Neural cell (in vitro differentiated cells): ENCODE data around the gene SFI1. TPM values are rescaled to one million over a fixed set of nuclear protein-coding genes. Genes with fewer than 3 reads are reported as not detected.

ENCODE experiments used
- H2AFZ ChIP-seq: fragments of 200-600, 300-800 bp; sonication (generic), shearing (Covaris generic); 2 replicates; pipeline ENCODE4 v1.6.0; 2014; ENCODE audit warnings: low read depth, mild to moderate bottlenecking, antibody characterized with exemption, low read length, moderate library complexity
- H3F3A ChIP-seq: fragments of 200-600 bp; shearing (Covaris generic); 2 replicates; pipeline ENCODE4 v1.6.1; 2016; ENCODE audit warnings: mild to moderate bottlenecking, moderate library complexity, mixed read lengths, antibody characterized with exemption, low read length; ENCODE audit not compliant: insufficient read depth, poor library complexity, severe bottlenecking
- H3K27ac ChIP-seq: fragments of 200-600, 300-800 bp; sonication (generic), shearing (Covaris generic); 2 replicates; pipeline ENCODE4 v1.5.1; 2014; ENCODE audit warnings: mild to moderate bottlenecking, low read length, moderate library complexity
- H3K27me3 ChIP-seq: fragments of 300-800, 200-600 bp; sonication (generic), shearing (Covaris generic); 2 replicates; pipeline ENCODE4 v1.6.0; 2014; ENCODE audit warnings: mild to moderate bottlenecking, low read depth, low read length, moderate library complexity; ENCODE audit not compliant: insufficient read depth
- H3K36me3 ChIP-seq: fragments of 300-800, 200-600 bp; sonication (generic), shearing (Covaris generic); 2 replicates; pipeline ENCODE4 v1.5.1; 2014; ENCODE audit warnings: mild to moderate bottlenecking, antibody characterized with exemption, low read length, moderate library complexity; ENCODE audit not compliant: insufficient read depth
- H3K4me2 ChIP-seq: fragments of 300-800, 200-600 bp; sonication (generic), shearing (Covaris generic); 2 replicates; pipeline ENCODE4 v1.6.0; 2014; ENCODE audit warnings: mild to moderate bottlenecking, low read length
- H3K4me3 ChIP-seq: fragments of 300-800, 200-600 bp; sonication (generic), shearing (Covaris generic); 2 replicates; pipeline ENCODE4 v1.5.1; 2014; ENCODE audit warnings: mild to moderate bottlenecking, low read length, moderate library complexity
- H3K79me2 ChIP-seq: fragments of 200-600 bp; shearing (Covaris generic); replicated peaks from 2 replicates; pipeline ENCODE4 v1.6.0; 2014; ENCODE audit warnings: mild to moderate bottlenecking, low read length, moderate library complexity; ENCODE audit not compliant: insufficient read depth
- H3K9ac ChIP-seq: fragments of 300-800, 200-600 bp; sonication (generic), shearing (Covaris generic); 2 replicates; pipeline ENCODE4 v1.6.1; 2016; ENCODE audit warnings: mild to moderate bottlenecking, low read length, mixed read lengths
- H3K9me2 ChIP-seq: fragments of 200-600 bp; shearing (Covaris generic); 2 replicates; pipeline ENCODE4 v1.6.1; 2016; ENCODE audit warnings: mild to moderate bottlenecking, low read length, mixed read lengths; ENCODE audit not compliant: insufficient read depth
- H3K9me3 ChIP-seq: fragments of 200-600, 300-800 bp; sonication (generic), shearing (Covaris generic); 2 replicates; pipeline ENCODE4 v1.6.1; 2016; ENCODE audit warnings: mild to moderate bottlenecking, mixed run types, low read length, moderate library complexity, mixed read lengths
- H4K20me1 ChIP-seq: fragments of 200-600 bp; shearing (Covaris generic); 2 replicates; pipeline ENCODE4 v1.6.1; 2016; ENCODE audit warnings: mild to moderate bottlenecking, mixed run types; ENCODE audit not compliant: insufficient read depth
- EP300 ChIP-seq: fragments of 450-650 bp; conservative IDR thresholded peaks from 2 replicates; pipeline ENCODE4 v1.6.1; 2014; ENCODE audit warnings: antibody characterized with exemption, mild to moderate bottlenecking, moderate library complexity; ENCODE audit not compliant: poor library complexity, severe bottlenecking
- EZH2 ChIP-seq: fragments of 200-600, 300-800 bp; shearing (Covaris generic), sonication (generic); IDR thresholded peaks from 2 replicates; pipeline ENCODE4 v1.6.1; 2014; ENCODE audit warnings: antibody characterized with exemption, low read length, borderline replicate concordance, mild to moderate bottlenecking; ENCODE audit not compliant: insufficient read depth, poor library complexity, severe bottlenecking
- MXI1 ChIP-seq: fragments of 450-650 bp; conservative IDR thresholded peaks from 2 replicates; pipeline ENCODE4 v1.6.1; 2014; ENCODE audit warnings: antibody characterized with exemption, mild to moderate bottlenecking; ENCODE audit not compliant: poor library complexity, severe bottlenecking
- POLR2AphosphoS5 ChIP-seq: IDR thresholded peaks from 2 replicates; pipeline ENCODE4 v1.6.1; 2012
- RAD21 ChIP-seq: fragments of 450-650 bp; conservative IDR thresholded peaks from 2 replicates; pipeline ENCODE4 v1.6.1; 2014; ENCODE audit warnings: antibody characterized with exemption, mild to moderate bottlenecking, moderate library complexity
- REST ChIP-seq: IDR thresholded peaks from 2 replicates; pipeline ENCODE4 v1.6.1; 2012; ENCODE audit warnings: borderline replicate concordance
- SMC3 ChIP-seq: fragments of 450-650 bp; conservative IDR thresholded peaks from 2 replicates; pipeline ENCODE4 v1.6.1; 2014; ENCODE audit warnings: antibody characterized with exemption, mild to moderate bottlenecking, moderate library complexity; ENCODE audit not compliant: poor library complexity
- TAF1 ChIP-seq: IDR thresholded peaks from 2 replicates; pipeline ENCODE4 v1.6.1; 2012; ENCODE audit warnings: low read depth
- polyA plus RNA-seq: library from polyadenylated mRNA; depleted of rRNA; stranded (reverse); fragments of >200 nt; gene quantifications from 2 replicates; pipeline ENCODE4 v1.2.3, GENCODE V29; 2014
- TF ChIP-seq, protein P1 (sequence below): fragments of 450-650 bp; IDR thresholded peaks from 2 replicates; pipeline ENCODE4 v1.5.1; 2014; ENCODE audit warnings: antibody characterized with exemption, mild to moderate bottlenecking, moderate library complexity; ENCODE audit not compliant: poor library complexity, severe bottlenecking

Gene SFI1
- polyA plus RNA-seq, 1 donor from 2014 or later = 19.9 TPM

- Histone ChIP-seq H3K9me2 (no peaks in the 10 kb centered on the region), H3K36me3 (peaks cover 5% of the 10 kb centered on the region), H3K9ac (no peak overlapping the region), H3K27ac (no peak overlapping the region), H3K4me2 (no peak overlapping the region), H4K20me1 (no peaks in the 10 kb centered on the region), H3K27me3 (no peaks in the 10 kb centered on the region), H3F3A (no peaks in the 10 kb centered on the region), H3K9me3 (no peaks in the 10 kb centered on the region), H2AFZ (no peak overlapping the region), H3K4me3 (no peak overlapping the region), H3K79me2 (no peaks in the 10 kb centered on the region)
- TF ChIP-seq RAD21 = no peak
- TF ChIP-seq MXI1 = no peak
- no peak for TF ChIP-seq EP300
- no peak for TF ChIP-seq TAF1
- no peak for TF ChIP-seq REST
- no peak for TF ChIP-seq EZH2
- TF ChIP-seq POLR2AphosphoS5 = no peak
- TF ChIP-seq, protein P1, sequence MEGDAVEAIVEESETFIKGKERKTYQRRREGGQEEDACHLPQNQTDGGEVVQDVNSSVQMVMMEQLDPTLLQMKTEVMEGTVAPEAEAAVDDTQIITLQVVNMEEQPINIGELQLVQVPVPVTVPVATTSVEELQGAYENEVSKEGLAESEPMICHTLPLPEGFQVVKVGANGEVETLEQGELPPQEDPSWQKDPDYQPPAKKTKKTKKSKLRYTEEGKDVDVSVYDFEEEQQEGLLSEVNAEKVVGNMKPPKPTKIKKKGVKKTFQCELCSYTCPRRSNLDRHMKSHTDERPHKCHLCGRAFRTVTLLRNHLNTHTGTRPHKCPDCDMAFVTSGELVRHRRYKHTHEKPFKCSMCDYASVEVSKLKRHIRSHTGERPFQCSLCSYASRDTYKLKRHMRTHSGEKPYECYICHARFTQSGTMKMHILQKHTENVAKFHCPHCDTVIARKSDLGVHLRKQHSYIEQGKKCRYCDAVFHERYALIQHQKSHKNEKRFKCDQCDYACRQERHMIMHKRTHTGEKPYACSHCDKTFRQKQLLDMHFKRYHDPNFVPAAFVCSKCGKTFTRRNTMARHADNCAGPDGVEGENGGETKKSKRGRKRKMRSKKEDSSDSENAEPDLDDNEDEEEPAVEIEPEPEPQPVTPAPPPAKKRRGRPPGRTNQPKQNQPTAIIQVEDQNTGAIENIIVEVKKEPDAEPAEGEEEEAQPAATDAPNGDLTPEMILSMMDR = no peak
- TF ChIP-seq SMC3 = no peak
These were observed 120.1 kb downstream of the SFI1 start for GRCh38 chr22:31616315-31616980.

GRCh38 chr22:31618057-31618456 is 121.7 kb downstream of the SFI1 start:
- H4K20me1 ChIP-seq = no peaks in the 10 kb centered on the region
- no peaks in the 10 kb centered on the region for H3K9me2 ChIP-seq
- H3K36me3 ChIP-seq = peaks cover 5% of the 10 kb centered on the region
- no peak overlapping the region for H3K4me2 ChIP-seq
- no peaks in the 10 kb centered on the region for H3F3A ChIP-seq
- H3K27me3 ChIP-seq = no peaks in the 10 kb centered on the region
- H3K9ac ChIP-seq = no peak overlapping the region
- no peaks in the 10 kb centered on the region for H3K9me3 ChIP-seq
- TF ChIP-seq, protein P1 = no peak
- TF ChIP-seq POLR2AphosphoS5 (no peak), SMC3 (no peak), TAF1 (no peak), RAD21 (no peak), EP300 (no peak), MXI1 (no peak), EZH2 (no peak), REST (no peak)
- H3K4me3 ChIP-seq = no peak overlapping the region
- no peaks in the 10 kb centered on the region for H3K79me2 ChIP-seq
- H3K27ac ChIP-seq = no peak overlapping the region
- no peak overlapping the region for H2AFZ ChIP-seq
